ENCODE data around the gene RBM33.

The RBM33 gene

DNA sequence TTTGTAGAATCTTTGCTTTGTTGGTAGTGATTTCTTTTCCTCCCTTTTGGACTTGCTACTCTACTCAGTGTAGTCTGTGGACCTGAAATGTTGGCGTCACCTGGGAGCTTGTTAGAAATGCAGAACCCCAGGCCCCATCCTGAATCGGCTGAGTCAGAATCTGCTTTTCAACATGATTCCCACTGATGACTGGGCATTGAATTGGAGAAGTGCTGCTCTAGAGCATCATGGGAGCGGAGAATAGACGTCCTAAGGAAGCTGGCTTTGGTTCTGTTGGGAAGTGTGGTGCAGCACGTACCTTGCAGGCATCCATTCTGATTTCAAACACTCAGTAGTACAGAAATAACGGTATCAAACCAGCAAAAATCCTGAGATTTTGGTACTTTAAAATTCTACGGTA is 54.7 kb downstream of the RBM33 start:
- no peak for DNase-seq

DNA sequence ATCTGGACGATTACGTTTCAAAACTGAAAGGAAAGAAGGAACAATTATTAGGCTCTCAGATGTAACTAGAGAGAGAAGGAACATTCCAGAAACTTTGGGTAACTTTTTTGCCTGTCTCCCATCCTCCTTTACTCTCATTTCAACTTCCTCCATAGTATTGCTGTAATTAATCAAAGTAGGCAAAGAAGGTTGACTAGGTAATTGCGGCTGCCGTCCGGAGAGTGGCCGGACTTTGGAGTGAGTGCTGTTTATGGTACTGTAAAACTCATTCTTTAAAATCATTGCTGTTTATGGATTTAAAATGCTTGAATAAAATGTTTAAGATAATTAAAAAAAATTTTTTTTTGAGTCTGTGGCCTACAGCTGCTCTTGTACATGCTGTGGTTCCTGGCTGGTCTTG is 56.4 kb downstream of the RBM33 start:
- DNase-seq: no peak

DNA sequence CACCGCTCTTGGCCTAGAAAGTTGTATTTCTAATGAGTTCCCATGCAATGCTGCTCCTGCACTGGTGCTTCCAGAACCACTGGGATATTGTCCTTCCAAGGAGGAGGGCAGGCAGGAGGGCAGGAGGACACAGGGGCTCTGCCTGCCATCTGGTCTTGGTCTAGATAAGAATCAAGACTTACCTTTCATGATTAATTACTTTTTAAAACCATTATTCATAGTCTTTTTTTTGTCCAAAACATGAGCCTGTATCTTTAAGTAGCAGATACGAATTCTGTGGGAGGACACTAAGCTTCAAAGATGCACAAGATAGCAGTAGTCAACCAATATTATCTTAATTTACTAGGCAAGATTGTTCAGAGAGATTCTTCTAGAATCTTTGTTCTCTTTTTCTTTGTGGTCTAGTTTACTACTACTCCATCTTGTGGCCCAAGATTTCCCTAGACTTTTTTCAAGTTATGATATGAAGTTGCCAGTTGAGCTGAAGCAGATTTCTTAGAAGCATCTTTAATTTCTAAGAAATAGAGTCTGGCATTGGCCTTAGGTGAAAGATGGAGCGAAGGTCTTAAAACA is 57.6 kb downstream of the RBM33 start:
- DNase-seq: no peak

DNA sequence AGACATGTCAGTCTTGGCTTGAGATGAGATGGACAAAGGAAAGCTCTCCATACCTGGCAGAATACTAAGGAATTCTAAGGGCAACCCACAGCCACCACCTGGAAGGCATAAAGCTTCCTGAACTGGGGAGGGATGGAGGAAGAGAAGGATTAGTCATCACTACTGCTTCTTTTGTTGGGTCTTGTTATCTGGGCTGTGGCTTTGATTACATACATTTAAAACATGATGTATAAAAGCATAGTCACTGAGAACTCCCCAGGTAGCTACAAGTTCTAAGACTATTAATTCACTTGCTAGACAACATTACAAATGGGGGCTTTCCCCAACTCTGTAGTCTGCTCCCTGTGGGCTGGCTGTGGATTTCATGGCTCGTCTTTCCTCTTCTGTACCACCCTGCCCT is 58.2 kb downstream of the RBM33 start:
- no peak for DNase-seq

DNA sequence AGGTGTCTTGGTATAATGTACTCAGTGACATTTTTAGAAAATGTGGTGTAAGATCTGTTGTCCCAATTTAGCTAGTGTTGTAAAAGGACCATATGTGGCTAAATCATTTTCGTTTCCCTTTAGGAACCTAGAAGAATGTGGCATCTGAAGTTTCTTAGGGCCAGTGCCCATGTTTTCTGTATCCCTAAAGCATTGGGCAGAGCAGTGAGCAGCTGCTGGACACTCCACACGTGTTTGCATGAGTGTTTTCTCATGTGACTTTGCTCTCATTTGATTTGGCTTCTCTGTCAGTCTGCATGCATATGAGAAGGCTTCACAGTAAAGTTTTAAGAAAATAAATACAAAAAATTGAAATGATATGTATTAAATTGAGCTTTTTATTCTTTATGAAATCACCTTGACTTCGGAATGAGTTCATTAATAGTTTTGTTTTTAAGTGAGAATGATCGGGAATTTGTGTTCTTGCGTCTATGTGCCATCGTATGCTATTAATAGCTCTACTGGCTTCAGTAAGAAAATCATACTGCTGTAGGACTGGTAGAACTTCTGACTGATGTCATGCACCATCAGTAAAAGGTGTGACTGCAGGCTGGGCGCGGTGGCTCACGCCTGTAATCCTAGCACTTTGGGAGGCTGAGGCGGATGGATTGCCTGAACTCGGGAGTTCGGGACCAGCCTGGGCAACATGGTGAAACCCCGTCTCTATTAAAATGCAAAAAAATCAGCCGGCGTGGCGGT is 61.3 kb downstream of the RBM33 start:
- no peak for DNase-seq

DNA sequence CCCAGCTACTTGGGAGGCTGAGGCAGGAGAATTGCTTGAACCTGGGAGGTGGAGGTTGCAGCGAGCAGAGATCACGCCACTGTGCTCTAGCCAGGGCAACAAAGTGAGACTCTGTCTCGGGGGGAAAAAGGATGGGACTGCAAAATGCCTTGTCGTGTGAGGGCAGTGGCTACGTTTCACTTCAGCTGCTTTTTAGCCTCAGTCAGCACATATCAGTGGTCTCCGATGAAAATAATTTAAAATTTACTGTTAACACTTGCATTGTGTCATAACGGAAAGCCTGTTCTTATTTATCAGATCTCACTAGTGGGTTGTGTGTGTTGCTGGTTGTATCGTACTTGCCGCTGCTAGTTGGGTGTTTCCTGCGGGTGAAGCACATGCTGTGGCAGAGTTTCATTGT is 61.9 kb downstream of the RBM33 start:
- no peak for DNase-seq

DNA sequence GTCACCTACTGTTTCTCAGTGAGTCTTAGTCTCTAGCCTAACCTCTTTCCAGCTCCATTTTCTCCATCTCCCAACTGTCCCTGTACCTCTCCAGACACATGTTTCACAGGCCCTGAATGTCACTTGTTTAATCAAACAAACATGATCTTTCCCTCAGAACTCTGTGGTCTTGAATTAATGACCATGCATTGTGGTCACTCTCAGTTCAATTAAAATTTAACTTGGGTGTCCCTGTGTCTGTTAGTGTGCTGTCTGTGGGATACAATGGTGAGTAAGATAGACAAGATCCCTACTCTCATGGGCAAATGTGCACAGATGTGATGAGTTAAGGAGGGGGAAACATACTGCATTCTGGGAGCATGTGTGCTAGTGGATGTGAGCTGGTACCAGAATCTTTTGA is 65.0 kb downstream of the RBM33 start:
- no peak for DNase-seq

DNA sequence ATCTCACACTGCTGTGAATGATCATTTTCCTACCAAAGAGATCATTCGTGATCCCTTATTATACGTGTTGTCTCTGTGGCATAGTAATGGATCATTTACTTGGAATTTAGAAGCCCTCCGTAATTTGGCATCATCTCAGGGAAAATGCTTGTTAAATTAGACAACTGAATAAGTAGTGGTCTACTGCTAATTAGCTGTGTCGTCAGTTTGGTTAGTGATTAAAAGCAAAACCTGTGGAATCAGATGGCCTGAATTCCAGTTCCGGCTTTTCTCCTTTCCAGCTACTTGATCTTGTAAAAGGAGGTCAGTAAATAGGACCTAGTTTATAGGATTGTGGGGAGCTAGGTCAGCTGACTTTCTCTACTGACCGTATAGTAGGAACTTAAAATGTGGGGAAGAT is 65.6 kb downstream of the RBM33 start:
- no peak for DNase-seq

DNA sequence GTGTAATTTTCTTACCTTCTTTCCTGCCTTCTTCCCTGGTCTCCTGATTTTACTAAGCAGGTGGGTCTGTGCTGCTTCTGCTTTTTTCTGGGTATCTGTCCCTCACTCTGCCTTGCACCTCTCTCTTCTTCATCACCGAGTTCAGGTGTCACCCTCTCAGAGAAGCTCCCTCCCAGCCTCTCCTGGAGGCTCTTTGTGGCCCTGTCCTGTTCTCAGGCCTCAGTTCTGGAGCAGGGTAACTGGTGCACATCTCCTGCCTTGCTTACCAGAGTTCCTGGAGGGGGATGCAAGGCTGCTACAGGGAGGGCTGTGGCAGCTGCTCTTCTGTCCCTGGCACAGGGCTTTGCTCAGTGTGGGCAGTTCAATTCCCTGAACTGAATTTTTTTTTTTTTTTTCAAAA is 66.1 kb downstream of the RBM33 start:
- DNase-seq: no peak

DNA sequence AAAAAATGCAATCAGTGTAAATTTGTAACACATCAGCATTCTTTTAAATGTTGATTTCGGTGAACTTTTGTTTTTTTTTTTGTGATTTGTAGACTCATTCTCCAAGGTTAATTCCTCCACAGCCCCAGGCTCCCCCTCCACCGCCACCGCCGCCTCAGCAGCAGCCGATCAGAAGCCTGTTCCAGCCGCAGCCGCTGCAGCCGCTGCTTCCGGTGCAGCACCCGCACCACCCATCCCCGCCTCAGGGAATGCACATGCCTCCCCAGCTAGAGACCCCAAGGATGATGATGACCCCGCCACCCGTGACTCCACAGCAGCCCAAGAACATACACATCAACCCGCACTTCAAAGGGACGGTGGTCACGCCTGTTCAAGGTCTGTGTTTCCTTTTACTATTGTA is 66.6 kb downstream of the RBM33 start:
- no peak for DNase-seq

DNA sequence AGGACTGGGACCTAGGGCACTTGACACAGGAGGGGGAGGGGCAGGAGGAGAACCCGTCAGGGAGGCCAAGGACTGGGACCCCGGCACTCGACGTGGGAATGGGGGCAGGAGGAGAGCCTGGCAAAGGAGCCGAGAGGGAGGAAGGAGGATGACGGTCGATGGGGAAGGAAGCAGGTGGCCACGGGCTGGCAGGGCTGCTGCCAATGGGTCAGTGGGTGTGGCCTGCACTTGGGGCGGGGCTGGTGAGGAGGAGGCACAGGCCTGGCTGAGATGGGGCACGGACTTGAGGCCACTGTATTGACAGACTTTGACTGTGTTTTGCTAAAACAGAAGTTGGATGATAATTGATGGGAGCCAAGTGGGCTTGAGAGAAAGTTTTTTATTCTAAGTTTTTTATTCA is 68.9 kb downstream of the RBM33 start:
- DNase-seq: no peak

DNA sequence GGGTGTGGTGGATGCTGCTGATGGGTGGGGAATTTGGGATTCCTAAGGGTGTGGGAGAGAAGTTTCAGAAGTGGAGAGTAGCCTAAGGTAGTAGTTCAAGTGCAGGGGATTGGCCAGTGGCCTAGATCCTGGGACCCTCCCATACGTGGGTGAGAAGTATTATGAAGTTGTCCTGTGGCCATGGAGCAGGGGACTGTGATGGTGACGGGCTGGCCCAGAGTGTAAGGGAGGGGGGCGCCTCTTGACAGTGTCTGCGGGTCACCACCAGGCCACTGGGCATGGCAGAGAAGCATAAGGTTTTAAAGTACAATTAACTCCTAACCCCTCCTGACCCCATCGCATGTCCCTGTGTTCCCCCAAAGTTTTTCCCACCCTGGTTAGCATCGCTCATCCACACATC is 70.2 kb downstream of the RBM33 start:
- no peak for DNase-seq

DNA sequence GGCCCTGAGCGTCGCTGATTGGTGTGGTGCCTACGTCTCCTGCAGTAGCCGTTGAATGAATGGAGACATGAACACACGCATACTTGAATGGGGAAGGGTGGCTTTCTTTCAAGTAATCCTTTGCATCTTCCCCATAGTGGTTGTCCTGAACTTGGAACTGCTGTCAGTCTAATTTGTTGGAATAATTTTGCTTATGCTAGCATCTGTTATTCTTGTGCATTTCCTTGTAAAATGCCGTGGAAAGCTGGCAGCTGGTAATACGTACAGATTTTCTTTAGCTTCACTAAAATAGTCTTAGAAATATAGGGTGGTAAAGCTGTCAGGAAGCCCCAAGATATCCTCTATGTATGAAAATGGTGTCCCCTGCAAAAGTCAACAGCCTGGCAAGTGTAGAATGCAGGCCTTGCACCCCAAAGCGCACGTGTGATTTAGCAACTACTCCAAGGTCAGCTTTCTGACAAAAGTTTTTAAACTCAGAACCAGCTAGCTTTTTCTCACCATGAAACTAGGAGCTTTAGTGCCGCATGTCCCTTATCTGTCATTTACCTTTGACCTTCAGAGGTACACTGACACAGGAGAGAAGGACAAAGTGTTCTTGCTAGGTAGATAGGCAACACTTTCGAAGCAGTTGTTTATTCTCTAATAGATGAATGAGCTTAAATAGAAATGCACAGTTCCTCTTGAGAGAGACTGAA is 70.8 kb downstream of the RBM33 start:
- DNase-seq: no peak

DNA sequence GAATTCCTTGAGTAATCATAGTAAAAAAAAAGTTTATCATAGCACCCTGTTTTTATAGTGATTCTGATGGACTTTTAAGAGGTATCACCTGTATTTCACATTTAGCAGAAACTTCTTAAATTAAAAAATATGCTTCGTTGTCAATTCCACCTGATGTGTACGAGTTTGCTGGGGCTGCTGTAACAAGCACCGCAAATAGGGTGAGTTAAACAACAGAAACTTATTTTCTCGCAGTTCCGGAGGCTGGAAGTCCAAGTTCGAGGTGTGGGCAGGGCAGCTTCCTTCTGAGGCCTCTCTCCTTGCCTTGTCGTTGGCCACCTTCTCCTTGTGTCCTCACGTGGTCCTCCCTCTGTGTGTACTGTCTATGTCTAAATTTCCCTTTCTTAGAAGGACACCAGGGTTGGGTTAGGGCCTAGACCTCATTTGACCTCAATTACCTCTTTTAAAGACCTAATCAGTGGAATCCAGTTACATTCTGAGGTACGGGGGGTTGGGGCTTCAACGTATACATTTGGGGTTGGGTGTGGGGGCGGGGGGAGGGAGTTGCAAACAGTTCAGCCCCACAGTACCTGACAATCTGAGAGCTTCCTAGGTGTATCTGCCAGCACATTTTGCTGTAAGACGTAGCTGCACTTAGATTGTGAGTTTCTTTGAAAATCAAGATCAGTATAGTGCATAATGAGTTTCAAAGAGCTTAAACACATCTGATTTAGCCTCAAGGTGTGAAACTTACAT is 72.7 kb downstream of the RBM33 start:
- DNase-seq: no peak

DNA sequence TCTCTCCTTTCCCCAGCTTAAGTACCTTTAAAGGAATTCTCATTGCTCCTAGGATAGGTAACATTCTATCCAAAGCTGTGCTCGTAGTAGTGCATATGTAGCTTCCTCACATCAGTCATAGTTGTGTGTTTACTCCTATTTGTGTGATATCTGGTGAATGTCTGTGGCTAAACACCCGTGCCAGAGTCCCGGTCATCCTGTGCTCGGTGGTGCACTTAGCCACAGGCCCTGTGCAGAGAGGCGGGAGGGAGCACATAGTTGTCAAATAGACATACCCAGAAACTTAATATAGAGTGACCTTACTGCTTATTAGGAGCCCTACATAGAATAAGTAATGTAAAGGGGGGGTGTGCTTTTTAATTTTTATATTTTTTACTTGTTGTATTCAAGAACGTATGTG is 76.6 kb downstream of the RBM33 start:
- DNase-seq: no peak

DNA sequence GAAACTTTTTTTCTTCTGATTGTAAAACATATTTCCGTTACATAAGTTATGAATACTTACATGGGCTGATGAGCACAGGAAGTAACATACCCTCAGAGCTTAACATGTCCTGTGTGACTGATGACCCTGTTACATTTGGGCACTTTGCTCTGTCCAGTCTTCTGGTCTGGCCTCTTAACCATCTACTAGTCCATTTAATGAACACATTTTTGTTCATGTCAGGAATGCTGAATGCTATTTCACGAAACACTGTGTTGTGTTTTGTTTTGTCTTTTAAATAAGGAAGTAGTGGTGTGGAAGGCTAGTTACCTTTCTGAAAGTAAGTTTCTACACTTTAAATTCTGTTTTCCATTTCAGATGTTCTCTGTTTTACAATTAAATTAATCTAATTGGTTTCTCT is 77.7 kb downstream of the RBM33 start:
- DNase-seq: no peak

DNA sequence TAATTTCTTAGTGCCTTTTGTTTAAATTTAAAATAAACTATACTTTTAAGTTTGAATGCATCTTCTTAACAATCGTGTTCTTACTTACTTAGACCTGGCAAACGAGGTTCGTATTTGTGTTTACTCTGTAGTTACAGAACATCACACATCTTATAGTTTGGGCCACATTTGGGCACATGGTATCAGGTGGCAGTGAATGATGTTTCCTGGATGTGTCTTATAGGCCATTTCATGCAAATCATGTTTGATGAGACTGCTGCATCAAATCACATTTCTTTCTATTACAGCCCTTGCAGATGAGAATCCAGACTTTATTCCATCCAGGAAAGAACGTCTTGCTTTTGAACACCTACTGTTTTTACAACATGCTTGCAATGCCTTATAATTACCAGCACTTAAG is 78.5 kb downstream of the RBM33 start:
- DNase-seq: no peak

DNA sequence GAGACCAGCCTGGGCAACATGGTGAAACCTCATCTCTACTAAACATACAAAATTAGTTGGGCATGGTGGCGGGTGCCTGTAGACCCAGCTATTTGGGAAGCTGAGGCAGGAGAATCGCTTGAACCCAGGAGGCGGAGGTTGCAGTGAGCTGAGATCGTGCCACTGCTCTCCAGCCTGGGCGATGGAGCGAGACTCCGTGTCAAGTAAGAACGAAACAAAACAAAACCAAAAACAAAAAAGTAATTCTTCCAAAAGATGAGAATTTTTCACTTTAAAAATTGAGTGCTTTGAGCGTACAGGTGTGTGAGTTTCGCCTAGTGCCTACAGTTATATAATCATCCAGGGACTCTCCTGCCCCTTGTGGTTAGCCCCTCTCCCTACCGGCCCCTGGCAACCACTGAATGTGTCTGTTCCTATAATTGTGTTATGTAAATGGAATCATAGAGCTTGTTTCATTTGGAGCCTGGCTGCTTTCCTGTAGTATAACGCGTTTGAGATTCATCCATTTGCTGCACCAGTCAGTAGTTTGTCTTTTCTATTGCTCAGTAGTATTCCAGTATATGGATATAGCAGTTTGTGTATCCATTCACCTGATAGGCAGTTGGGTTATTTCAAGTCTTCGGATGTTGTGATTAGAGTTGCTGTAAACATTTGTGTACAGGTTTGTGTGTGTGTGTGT is 80.0 kb downstream of the RBM33 start:
- no peak for DNase-seq

DNA sequence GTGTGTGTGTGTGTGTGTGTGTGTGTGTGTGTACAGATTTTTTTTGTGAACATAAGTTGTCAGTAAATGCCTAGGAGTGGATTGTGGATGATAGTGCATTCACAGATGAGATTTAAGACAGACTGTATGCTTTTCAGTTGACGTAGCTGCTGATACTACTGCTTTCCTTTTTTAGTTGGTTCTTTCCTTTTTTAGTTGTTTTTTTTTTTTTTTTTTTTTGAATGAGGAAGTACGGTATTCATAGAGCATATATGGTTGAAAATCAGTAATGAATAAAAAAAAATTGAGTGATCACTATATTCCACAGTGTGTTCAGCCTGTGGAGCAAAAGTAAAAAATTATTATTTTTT is 80.5 kb downstream of the RBM33 start:
- DNase-seq: no peak

DNA sequence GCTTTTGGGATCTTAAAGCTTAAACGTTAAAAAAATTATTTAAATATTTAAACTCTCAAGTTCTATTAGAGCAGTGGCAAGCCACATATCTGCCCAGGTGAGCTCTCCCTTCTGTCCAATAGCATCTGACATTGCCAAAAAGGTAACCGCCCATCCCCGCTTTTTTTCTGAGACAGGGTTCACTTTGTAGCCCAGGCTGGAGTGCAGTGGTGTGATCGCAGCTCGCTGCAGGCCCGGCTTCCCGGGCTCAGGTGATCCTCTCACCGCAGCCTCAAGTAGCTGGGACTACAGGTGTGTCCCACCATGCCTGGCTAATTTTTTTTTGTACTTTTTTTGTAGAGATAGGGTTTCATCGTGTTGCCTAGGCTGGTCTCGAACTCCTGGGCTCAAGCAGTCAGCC is 83.2 kb downstream of the RBM33 start:
- no peak for DNase-seq

DNA sequence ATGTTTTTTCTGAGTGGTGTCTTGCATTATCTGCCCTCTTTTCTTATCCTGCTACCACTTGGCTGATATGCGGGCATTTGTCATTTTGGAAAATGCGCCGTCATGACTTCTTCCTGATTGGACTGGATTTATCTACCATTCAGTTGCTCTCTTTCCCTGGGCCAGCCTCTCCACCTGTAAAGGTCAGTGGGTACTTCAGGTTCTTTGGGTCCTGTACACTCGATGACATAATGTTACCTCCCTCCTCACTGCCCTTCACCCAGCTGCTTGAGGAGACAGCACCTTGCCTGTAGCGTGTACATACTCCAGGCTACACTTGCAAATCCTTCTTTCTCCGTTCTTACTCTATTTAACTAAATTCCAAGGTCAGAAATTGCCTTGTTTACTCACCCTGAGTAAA is 83.7 kb downstream of the RBM33 start:
- DNase-seq: no peak

DNA sequence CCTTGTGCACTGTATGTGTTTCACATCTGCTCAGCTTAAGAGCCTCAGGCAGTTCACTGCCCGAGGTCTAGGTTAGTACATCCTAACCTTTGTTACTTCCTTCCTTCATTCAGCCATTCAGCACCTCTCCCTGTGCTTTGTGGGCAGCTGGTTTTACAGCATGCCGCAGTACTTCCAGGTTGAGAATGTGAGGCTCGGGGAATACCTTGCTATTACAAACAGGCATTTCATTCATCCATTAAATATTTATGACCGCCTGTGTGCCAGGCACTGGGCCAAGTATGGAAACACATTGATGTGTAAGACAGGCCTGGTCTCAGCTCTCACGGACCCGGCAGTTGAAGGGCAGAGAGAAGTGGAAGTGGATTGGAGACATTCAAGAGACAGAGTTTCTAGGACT is 85.4 kb downstream of the RBM33 start:
- no peak for DNase-seq

DNA sequence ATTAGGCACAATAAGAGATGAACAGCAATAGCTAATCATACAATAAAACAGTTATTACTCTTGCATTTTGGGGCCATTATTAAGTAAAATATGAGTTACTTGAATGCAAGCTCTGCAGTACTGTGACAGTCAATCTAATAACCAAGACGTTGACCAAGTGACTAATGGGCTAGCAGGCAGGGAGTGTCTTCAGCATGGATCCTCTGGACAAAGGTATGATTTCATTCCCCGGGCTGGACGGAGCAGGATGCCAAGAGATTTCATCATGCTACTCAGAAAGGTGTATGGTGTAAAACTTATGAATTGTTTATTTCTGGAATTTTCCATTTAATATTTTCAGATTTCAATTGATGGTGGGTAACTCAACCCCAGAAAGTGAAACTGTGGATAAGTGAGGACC is 86.9 kb downstream of the RBM33 start:
- no peak for DNase-seq

DNA sequence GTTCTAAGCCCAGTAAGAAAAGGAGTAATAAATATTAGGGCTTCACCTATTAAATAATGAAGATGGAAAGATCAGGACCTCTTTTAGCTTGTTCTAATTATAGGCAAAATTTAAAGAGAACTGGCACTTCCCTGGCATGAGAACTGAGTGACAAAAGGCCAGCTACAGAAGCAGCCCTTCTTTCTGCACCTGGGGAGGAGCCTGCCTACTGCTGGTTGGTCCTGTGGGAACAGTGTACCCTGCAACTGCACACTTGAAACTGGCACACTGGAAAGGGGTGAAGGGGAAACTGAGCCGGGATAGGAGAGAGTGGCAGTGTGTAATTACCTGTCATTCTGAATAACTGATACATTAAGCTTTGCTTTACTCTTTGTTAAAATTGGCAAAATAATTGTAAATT is 87.4 kb downstream of the RBM33 start:
- no peak for DNase-seq
